Measurements from ENCODE around the gene TMEM131.

- TF ChIP-seq CTCF (tag by site-specific recombination; IDR thresholded peaks at IDR 0.05) = no peak
- TF ChIP-seq REST (tag by site-specific recombination; IDR thresholded peaks at IDR 0.05) = no peak
- no peak for TF ChIP-seq EGR2 (tag by site-specific recombination; IDR thresholded peaks at IDR 0.05; ENCODE audit: low read depth)
- no peak for TF ChIP-seq ZNF184 (tag by site-specific recombination; IDR thresholded peaks at IDR 0.05)
- no peak for TF ChIP-seq YY1 (tag by site-specific recombination; IDR thresholded peaks at IDR 0.05)
- no peak for TF ChIP-seq ZNF18 (tag by site-specific recombination; IDR thresholded peaks at IDR 0.05)
- no peak for TF ChIP-seq ZNF280C (tag by site-specific recombination; IDR thresholded peaks at IDR 0.05)
- TF ChIP-seq ZNF140 (tag by site-specific recombination; IDR thresholded peaks at IDR 0.05) = no peak
- TF ChIP-seq ZNF768 (tag by site-specific recombination; IDR thresholded peaks at IDR 0.05) = no peak
- TF ChIP-seq ZBTB6 (tag by site-specific recombination; IDR thresholded peaks at IDR 0.05) = no peak
Observed at GRCh38 chr2:97910403-97911205, 85.1 kb downstream of the TMEM131 start.

All from HEK293 (cell line).